Skin of body (tissue), 2 donors: ENCODE results near the gene HSD17B10. TPM values are rescaled to one million over a fixed set of nuclear protein-coding genes. Genes with fewer than 3 reads are reported as not detected.
"Not testable (repeated sequence)": the region's sequence is repeated elsewhere in the genome, so short reads cannot be mapped to it uniquely, and the experiment has no call there.

ENCODE experiments used
- DNase-seq: peaks from one replicate; lab custom pipeline; 2025; lab: John Stamatoyannopoulos, UW
- total RNA-seq: library from RNA; depleted of rRNA; stranded (reverse); fragments of >200 nt; gene quantifications from one replicate; pipeline ENCODE4 v1.2.3, GENCODE V29; 2014

The HSD17B10 gene
- total RNA-seq: 37.2 TPM

DNA sequence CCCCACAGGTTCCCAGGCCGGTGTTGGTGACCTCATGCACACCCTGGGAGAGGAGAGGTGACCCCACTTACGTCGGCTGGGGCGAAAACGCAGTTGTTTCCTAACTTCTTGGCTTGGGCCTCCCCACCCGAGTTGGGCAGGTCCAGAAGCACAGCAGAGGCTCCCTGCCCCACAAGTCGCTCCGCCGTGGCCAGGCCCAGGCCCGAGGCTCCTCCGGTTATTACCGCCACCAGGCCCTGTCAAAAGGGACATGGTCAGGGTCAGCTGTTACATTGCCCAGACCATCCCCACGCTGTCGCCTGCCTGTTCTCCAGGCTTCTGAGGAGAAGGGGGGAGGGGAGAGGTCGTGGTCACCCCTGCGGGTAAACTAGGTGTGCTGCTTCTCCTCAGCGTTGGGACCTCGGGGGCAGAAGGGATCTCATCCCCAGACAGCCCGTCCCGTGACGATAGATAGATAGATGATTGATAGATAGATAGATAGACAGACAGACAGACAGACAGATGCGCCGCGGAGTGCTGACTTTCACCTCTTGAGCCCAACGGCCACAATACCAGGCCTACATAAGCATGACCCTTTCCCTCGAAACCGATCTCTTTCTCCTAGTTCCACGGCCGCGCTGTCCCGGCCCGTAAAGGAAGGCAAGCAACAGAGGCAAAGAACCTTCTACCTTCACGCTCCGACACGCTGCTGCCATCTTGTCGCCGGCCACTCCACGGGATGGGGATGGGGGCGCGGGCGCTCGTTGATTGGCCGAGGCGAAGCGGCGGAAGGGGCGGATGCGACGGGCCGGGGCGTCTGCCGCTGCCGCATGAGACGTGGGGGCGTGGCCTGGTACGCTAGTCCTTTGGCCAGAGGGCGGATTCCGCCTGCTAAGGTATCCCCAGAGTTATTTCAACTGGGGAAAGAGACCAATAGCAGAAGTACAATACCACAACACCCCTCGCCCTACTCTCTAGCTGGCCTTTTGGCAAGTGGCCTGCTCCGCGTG is at the start of gene HSD17B10:
HSD17B10 (minus strand) TSS at position 720 of the 989 bp plus-strand sequence; CDS start at position 695, 25 bp downstream.
- DNase-seq: peak; percentile 51

DNA sequence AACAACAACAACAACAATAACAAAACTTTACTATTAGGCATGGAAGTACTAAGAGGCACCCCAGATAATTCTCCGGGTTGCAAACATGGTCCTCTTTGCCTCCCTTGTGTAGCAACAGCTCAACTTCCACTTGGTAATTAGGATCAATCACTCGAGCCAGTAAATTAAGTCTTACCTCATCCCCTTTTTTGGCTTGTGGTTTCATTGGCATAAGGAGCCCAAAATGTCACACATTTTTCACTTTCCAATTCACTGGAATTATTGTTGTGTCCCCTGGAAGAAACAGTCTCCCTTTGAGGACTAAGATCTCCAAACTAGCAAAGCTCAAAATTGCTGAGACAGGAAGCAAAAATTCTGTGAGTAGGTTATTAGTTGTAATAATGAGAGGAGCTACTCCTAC is 49.2 kb upstream of the HSD17B10 start:
- DNase-seq: no peak

DNA sequence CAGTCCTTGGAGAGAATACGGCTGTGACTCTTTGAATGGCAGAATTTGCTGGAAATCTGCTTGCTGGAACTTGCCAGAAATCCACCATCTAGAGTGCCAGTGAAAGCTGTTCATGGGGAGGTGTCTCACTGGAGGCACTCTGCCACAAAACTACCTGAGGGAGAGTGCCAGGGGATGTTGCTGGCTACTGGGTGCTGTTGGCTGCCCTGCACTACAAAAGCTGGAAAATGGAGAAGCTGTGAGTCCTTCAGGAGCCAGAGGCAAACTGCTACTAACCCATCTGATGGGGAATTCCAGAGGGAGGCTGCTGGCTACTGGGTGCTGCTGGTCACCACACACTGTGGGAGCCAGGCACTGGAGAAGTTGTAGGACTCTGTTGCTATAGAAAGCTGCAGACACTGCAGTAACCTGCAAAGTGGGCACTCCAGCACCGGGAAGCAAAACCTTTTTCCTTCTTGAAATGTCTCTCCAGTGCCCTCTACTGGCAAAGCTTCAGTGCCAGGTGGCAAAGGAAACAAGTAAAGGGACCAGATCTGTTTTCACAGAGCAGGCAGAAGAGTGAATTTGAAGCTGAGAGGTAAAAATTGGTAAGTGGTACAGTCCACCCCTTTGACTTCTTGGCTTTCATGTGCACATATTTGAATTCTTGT is 47.8 kb upstream of the HSD17B10 start:
- DNase-seq: no peak

DNA sequence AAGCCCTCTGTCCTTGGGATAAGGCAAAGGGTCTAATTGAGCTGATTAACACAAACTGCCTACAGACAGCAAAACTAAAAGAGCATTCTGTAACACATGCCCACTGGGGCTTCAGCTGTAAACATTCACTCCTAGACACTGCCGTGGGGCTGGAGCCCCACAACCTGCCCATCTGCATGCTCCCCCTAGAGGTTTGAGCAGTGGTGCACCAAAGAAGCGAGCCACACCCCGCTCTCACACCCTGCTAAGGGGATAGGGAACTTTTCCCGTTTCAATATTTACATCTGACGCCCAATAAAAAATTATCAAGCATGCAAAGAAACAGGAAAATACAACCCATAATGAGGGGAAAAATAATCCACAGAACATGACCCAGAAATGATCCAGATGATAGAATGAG is 46.9 kb upstream of the HSD17B10 start:
- no peak for DNase-seq

DNA sequence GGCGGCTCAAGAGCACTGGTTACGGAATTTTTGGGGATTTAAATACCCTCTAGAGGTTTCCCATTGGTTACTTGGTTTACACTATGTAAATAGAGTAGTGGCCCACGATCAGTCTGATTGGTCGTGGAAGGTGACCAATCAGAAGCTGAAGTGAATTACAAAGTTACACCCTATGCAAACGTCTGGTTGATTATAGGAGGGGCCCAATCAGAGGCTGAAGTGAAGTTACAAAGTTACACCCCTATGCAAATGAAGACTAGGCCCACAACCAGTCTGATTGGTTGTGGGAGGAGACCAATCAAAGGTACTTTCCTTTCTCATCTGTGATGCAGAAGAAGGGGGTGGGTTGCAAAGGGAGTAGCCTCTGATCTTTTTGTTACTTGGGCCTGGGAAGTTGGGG is 45.1 kb upstream of the HSD17B10 start:
- DNase-seq: no peak

DNA sequence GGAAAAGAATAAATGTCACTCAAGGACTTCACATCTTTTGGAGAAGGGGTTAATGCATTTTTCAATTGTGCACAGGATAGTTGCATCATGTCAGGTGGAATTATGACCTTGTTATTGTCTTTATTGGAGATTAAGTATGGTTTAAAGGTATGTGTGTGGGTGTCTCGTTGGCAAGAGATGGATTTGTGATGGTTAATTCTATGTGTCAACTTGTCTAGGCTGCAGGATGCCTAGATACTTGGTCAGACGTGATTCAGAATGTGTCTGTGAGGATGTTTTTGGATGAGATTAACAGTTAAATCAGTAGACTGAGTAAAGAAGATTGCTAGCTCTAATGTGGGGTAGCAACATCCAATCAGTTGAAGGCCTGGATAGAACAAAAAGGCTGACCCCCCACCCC is 42.2 kb upstream of the HSD17B10 start:
- DNase-seq: no peak

DNA sequence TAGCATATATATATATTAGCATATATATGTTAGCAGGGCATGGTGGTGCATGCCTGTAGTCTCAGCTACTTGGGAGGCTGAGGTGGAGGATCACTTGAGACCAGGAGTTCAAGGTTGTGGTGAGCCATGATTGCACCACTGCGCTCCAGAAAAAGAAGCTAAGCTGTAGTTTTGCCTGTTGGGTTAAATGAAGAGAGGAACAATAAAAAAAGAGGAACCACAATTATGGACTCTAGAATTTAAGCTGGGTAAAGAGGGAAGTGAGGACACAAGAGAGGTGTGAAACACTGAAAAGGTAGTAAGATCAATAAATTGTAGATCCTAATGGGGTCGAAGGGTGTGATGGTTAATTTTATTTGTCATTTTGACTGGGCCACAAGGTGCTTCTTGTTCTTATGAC is 40.5 kb upstream of the HSD17B10 start:
- DNase-seq: no peak

DNA sequence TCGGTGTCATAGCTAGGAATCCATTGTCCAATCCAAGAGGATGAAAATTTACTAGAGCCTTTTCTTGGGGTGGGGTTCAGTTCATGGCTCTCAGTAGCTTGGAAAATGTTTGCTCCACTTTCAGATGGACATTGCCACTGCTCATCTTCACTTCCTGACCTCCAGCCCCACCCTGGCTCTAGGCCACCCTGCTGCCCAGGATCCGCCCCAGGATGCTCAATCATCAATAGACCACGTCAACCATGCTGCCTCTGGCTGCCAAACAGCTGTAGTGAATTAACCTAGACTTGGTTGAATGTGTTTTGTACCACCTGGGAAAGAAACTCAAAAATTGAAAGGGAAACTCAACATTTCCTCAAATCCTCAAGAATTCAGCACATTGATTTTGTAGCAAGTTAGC is 37.2 kb upstream of the HSD17B10 start:
- DNase-seq: no peak

DNA sequence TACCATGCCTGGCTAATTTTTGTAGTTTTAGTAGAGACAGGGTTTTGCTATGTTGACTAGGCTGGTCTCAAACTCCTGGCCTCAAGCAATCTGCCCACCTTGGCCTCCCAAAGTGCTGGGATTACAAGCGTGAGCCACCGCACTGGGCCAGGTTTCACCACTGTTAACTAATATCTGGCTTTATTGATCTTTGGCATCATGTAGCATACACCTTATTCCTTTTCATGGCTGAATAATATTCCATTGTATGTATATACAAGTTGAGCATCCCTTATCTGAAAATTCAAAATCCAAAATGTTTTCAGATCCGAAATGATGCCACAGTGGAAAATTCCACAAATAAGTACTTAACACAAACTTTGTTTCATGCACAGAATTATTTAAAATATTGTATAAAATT is 34.5 kb upstream of the HSD17B10 start:
- DNase-seq: not testable (repeated sequence)

DNA sequence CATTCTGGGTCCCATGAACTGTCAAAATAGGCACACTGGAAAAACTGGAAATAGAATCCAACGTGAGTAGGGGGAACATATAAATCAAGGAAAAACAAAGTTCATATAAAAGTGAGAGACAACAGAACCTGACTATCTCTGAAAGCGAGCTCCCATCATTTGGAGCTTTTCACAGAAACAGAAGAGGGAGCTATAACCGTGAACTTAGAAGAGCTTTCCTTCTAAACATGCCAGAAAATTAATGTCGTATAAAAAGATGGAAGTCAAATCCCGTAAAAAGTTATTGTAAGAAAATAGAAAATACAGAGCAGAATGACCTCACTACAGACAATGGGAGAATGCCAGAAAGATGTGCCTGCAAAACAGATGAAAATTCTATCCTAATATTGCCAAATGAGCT is 23.9 kb upstream of the HSD17B10 start:
- DNase-seq: no peak

DNA sequence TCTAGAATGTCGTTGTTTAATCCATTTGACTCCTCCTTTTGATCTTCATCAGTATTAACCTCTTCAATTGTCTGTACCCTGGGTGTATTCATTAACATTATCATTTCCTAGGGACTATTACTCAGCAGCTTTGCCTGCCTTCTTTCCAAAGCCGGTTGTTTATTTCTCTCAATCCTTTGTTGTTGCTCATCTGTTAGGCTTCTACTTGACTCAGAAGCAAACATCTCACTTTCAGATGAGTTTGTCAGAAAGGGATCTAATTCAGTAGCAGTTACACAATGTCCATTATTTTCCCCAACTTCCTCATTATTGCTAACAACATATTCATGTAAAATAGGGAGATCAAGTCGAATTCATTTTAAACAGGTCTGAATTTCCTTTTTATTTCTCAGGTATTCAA is 22.1 kb upstream of the HSD17B10 start:
- DNase-seq: no peak

DNA sequence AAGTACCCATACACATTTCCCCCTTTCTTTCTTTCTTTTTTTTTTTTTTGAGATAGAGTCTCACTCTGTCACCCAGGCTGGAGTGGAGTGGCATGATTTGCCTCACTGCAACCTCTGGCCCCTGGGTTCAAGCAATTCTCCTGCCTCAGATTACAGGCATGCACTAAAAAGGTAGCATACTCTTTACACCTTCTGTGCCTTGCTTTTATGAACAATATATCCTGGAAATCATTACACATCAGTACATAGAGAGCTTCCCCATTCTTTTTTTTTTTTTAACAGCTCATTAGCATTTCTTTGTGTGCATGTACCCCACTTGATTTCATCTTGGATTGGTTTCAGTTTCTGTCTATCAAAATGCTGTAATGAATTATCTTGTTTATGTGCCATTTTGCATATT is 18.6 kb upstream of the HSD17B10 start:
- DNase-seq: no peak

DNA sequence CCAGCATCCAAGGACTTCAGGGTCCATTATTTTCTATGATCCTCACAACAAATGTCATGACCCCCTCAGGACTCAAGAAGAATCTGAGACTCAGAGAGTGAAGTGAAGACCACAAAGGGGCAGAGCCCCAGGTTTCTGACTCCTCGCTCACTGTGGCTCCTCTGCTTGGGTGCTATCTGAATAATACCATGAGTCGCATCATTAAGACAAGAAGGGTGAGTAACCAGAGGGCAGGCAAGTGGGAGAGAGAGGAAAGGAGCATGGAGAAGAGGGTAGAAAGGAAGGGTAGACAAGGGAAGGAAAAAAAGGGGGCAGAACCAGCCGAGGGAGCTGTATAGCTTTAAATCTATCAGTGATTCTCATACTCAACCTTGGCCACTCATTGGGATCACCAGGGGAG is 15.5 kb upstream of the HSD17B10 start:
- no peak for DNase-seq

DNA sequence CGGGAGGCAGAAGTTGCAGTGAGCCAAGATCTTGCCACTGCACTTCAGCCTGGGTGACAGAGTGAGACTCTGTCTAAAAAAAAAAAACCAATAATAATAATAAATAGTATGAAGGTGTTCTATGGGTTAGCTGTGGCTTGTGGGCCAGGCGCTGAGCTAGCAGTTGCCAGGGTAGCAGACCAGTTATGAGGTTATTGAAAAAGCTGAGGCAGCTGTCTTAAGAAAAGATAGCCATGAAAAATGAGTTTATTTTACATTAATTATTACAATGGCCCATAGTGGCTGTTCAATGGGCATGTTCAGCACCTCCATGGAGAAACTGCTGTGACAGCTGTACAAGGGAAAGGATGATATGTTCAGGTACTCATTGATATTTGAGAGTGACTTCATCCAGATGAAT is 13.3 kb upstream of the HSD17B10 start:
- DNase-seq: no peak

DNA sequence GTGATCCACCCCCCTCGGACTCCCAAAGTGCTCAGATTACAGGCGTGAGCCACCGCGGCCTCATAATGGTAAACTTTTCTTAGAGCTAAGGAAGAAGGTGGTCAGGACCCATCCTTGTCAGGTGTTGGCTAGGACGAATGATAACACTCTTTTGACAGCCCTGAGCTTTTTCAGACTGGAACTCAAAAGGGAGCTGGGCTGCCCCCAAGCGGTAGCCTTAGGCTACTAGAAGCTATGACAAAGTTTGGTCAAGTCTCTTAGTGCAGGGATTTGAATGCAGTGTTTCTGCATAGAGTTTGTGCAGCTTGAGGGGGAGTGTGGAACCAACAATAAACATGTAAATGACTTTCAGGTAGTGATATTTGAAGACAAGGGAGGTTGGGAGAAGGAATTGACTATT is 11.8 kb upstream of the HSD17B10 start:
- DNase-seq: no peak

DNA sequence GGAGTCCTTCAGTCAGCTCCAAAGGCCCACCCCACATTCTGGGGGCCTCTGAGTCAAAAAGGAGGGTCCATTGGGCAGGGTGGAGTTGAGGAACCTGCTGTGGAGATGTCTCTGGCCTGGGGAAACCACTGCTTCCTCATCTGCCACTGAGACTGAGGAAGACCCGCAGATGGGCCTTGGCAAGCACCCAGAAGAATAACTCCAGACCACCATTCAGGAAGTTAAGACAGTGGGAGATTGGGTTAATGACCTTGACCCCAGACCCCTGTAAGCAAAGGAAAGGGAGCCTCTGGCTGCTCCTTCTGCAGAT is 8.1 kb upstream of the HSD17B10 start:
- DNase-seq: no peak

DNA sequence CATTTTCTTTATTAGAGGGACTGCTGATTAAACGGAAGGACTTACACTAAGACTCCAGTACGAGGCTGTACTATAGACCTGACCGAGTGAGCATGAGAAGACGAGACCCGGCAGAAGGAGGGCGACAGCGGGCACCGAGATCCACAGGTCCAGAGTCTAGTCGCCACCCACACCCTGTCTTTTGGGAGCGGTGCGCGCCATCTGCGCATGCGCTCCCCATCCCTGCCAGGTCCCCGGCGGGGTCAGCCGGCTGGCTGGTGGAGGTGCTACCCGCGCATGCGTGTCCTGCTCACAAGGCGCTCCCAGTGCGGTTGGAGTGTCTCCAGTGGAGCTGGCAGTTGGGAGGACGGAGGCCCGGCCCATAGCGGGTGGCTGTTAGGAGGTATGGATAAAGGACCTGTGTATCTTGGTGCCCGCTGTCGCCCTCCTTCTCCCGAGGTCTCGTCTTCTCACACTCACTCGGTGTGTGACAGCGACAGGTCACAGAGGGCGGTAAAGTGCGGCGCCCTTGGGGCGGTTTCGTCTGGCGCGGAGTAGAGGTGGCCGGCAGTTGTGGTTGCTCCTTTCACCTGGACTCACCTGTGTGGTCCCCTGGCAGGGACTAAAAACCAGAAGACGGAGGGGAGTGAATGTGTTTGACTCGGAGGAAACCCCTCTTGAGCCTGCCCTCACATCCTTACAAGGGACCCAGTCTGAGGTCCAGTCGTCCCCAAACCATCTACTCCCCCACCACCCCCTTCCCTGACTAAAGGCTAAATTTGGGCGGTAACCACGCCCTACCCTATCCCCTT is 7.6 kb upstream of the HSD17B10 start:
- no peak for DNase-seq

DNA sequence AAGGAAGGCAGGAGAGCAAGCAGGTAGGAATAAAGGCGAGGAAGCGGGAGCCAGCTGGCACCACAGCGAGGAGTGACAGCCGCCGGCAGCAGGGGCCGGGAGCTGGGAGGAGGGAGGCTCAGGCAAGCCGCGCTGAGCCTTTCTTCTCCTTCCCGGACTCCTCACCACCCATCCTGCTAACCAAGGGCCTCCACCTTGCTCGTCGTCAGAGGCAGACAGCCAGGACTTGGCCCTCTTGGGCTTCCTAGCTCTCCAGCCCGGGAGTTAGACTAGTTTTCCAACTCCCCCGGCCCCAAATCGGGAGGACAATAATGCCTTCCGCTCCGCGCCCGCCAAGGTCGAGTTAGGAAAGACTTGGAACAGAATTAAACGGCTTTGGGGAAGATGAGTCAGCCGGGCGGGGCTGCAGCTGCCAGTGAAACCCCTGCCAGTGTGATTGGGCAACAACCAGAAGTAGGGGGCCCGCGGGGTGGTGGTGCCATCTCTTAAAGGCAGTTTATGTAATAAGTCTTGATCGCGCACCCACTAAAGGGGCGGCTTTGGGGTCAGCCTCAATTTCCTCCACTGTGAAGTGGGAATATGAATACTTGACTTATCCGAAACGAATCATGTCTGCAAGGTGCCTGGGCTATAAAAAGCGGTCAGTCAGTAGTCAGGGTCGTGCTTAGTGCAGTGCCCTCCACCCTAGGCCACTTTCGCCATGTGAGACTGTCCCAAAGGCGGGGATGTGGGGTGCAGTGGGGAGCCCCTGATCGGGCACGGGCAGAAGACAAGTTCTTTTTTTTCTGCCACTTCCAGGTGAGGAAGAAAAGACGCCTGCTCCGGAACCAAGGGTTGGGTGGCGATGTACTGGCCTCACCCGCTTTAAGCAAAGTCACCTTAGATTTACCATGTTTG is 6.7 kb upstream of the HSD17B10 start:
- DNase-seq: no peak

DNA sequence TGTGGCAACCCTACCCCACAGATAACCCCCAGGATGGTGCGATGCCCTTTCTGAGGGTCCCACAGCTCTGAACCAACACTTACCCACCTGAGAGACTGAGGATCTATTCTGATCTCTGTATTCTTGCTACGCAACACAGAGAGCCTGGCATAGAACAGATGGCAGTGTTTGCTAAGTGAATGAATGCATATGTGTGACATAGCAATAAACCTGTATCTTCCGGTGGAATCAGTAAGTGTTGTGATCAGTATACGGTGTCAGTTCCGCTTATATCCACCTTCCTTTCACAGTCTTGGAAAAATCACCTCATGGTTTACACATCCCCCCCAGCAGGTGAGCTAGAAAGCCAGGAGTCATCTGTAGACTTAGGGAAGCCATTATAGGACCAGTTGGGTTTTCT is 5.9 kb upstream of the HSD17B10 start:
- no peak for DNase-seq

DNA sequence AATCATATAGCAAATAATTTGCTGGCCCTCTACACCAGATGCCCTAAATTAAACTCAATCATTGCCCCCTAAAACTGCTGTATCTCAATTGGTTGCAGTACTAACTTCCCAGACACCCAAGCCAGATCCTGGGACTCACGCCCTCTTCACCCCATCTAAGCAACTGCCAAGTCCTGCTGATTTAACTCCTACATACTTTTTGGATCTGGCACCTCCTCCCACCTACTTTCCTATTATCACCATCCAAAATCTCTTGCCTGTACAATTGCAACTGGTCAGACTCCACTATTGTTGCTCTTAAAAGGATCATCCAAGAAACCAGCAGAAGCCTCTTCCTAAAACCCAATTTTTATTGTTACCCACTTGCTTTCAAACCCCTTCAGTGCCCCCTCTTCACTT is 4.7 kb upstream of the HSD17B10 start:
- DNase-seq: no peak

DNA sequence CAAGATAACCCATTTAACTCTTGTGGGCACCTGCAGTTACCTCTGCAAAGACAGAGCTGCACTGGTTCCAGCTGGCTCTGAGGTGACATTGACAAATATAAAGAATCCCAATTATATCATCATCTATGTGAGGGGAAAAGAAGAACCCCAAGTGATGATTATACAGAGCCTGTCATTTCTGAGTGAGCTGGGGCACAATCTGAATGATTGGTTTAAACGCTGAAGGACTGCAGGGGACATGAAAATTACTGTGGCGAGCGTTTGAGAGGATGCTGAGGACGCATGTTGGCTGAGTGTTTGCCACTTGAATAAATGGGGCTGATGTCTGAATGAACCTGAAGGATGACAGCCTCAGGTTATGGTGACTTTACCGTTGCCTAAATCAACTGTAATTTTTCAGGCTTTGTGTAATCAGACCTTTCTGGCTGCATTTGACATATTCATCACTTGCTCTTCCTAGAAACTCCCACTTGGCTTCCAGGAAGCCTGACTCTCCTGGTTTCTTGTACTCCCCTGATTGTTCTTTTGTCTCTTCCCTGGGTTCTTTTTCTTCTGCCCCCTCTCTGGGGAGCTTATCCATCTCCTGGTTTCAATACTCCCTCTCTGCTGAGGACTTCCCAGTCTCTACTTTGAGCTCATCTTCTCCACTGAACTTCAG is 4.1 kb upstream of the HSD17B10 start:
- DNase-seq: no peak
